Activated T-cell treated with anti-CD3 and anti-CD28 coated beads, Interleukin-2, amount 50 U/mL, for 48 hours (primary cell): ENCODE results near the gene MACROH2A1.

Experiments used
- DNase-seq, 2 experiments: peaks; one replicate each; pipeline ENCODE4 v3.0.0-alpha.2; 2020

The MACROH2A1 gene

GRCh38 chr5:135310328-135310989 lies 88.6 kb downstream of the MACROH2A1 start:
- no peak for DNase-seq

DNA sequence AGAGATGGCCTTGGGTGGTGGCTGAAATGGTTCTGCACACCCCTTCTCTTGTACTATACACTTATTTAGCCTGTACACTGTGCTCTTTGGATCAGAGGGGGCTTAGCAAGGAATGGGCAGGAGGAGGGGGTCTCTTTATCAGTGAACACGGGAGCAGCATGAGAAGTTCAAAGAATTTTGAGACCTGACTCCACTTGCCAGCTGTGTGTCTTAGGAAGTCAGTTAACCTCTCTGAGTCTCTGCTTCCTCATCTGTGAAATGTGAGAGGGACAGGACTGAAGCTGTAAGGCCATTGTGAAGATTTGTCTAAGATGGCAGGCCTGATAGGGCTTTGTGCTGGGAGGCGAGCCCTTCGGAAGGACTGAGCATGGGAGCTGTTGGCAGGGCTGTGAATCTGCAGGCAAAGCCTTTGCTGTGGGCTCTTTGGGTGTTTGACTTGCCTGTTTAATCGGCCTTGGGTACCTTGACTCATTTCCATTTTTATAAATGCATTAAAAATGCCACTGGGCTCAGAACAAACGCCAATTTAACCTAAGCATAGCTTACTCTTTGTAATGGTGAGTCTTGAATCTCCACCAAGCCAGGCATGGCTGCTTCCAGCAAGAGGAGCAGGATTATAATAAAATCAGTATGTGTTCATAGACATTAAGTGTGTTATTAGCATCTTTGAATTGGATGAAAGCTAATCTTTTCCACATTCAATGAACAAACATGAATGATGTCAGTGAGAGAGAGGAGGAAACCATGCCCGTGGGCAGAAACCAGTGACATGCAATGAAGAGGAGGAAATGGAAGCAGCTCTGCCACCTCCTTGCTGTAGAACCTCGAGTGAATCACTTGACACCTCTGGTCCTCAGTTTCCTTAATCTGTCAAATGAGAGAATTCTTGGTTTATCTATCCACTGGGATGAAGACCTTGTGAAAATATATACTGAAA lies 89.4 kb downstream of the MACROH2A1 start:
- DNase-seq, result peak in 1 of 2 experiments; percentile 18

- DNase-seq, result peak in 1 of 2 experiments; percentile 11
Measured at GRCh38 chr5:135308752-135309151, 90.3 kb downstream of the MACROH2A1 start.

- peak in 1 of 2 experiments; percentile 19 for DNase-seq
Measured at GRCh38 chr5:135308245-135308644, 90.8 kb downstream of the MACROH2A1 start.

- DNase-seq, result no peak
Measured at GRCh38 chr5:135307143-135307903, 91.7 kb downstream of the MACROH2A1 start.

DNA sequence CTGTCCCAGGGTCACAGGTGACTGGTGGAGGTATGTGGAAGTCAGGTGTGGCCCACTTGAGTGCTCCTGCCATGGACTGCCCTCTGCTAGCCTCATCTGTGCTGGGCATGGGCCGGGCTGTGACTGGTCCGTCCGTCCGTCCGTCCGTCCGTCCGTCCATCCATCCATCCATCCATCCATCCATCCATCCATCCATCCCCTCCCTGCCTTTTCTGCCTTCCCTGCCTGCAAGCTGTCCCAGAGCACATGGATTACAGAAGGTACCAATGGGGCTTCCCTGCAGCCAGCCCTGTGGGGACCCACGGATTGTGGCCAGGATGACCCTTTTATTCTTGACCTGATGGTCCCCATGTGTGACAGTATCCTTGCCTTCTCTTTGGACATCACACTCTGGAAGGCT lies 92.5 kb downstream of the MACROH2A1 start:
- no peak for DNase-seq

- DNase-seq, result no peak
Measured at GRCh38 chr5:135304352-135305221, 94.4 kb downstream of the MACROH2A1 start.

- DNase-seq, result no peak
Measured at GRCh38 chr5:135303582-135304173, 95.4 kb downstream of the MACROH2A1 start.

DNA sequence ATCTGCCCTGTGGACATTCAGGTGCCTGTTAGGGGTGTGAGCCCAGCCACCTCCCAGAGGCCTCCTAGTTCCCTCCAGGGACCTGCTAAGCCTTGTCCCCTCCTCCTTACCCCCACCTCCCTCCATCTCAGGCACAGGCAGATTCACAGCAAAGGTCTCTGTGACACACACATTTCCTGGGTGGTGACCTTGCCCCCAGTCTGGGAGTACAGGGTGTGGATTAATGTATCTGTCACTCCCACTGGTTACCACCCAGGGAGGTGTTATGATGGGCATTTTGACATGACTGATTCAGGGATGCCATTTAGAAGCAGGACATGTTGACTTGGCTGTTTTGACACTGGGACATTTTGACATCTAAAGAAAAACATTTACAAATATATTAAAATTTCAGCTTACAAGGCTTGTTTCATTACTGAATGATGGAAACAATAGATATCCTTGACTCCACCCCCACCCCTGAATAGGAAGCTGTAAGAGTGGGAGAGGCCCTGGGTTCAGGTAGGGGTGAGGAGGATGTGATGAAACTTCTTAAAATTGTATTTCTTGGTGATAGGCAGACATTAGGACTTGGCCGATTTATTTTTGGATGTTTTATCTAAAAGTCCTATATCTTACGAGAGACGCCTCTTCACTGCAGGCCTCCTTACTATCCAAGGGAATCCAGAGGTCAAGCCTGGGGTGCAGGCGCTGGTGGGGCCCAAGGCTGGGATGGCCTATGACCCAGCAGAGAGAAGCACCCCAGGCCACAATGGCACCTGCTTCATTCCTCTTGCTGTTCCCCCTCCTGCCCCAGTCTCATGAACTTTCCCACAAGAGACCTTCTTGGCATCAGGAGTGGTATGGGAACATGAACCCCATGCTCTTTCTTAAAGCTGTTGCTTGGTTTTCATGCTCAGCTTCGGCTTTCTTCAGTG lies 101.9 kb downstream of the MACROH2A1 start:
- no peak for DNase-seq

GRCh38 chr5:135295852-135296251 lies 103.2 kb downstream of the MACROH2A1 start:
- no peak for DNase-seq

- DNase-seq, result no peak
Measured at GRCh38 chr5:135294793-135295192, 104.2 kb downstream of the MACROH2A1 start.

DNA sequence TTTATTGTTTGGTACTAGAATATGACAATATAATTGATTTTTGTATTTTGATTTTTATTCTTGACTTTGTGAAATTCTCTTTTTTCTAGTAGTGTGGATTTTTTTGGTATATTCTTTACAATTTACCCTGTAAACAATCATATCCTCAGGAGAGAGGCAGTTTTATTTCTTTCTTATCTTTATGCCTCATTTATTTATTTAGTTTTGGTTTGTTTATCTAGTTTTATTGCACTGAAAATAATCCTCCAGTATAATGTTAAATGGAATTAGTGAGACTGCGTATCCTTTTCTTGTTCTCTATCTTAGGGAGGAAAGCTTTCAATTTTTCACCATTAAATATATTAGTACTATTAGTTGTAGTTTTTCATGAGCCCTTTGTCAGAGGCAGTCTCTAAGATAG lies 109.4 kb downstream of the MACROH2A1 start:
- DNase-seq, result no peak

DNA sequence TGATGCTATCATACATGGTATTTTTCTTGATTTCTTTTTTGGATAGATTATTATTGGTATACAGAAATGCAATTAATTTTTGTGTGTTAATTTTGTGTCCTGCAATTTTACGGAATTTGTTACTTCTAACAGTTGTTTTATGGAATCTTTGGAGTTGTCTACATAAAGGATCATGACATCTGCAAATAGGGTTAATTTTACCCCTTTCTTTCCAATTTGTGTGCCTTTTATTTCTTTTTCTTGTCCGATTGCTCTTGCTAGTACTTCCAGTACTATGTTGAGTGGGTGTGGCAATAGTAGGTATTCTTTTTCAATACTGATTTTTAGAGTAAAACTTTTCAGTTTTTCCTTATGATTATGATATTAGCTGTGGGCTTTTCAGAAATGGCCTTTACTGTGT lies 111.5 kb downstream of the MACROH2A1 start:
- no peak for DNase-seq
